ENCODE measurements around the gene ARHGEF10L.

DNA sequence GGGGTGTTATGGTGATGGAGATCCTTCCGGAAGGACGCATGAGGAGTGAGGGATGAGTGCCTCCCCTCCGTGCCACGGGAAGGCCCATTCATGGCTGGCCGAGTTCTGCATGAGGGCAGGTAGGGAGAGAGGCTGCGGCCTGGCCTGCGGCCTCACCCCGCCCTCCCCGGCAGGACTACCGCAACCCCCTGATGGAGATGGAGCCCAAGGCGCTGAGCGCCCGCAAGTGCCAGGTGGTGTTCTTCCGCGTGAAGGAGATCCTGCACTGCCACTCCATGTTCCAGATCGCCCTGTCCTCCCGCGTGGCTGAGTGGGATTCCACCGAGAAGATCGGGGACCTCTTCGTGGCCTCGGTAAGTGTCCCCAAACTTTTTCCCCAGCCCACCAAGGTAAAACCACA, 83.3 kb downstream of the ARHGEF10L start:
- TF ChIP-seq, protein P1, sequence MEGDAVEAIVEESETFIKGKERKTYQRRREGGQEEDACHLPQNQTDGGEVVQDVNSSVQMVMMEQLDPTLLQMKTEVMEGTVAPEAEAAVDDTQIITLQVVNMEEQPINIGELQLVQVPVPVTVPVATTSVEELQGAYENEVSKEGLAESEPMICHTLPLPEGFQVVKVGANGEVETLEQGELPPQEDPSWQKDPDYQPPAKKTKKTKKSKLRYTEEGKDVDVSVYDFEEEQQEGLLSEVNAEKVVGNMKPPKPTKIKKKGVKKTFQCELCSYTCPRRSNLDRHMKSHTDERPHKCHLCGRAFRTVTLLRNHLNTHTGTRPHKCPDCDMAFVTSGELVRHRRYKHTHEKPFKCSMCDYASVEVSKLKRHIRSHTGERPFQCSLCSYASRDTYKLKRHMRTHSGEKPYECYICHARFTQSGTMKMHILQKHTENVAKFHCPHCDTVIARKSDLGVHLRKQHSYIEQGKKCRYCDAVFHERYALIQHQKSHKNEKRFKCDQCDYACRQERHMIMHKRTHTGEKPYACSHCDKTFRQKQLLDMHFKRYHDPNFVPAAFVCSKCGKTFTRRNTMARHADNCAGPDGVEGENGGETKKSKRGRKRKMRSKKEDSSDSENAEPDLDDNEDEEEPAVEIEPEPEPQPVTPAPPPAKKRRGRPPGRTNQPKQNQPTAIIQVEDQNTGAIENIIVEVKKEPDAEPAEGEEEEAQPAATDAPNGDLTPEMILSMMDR (IDR thresholded peaks at IDR 0.05): no peak
- TF ChIP-seq EZH2 (IDR thresholded peaks at IDR 0.05) (no peak), EZH2phosphoT487 (IDR thresholded peaks at IDR 0.05) (no peak)

Measured in neural progenitor cell (in vitro differentiated cells).